Measurements from ENCODE around the gene AP3B2. TPM values are rescaled to one million over a fixed set of nuclear protein-coding genes. Genes with fewer than 3 reads are reported as not detected.

Gene AP3B2
- total and polyA plus RNA-seq, 2 donors (not counting 3 experiments of a cell fraction or from before 2014, with no cell fraction given), result not detected

GRCh38 chr15:82681371-82681770 is 28.3 kb downstream of the AP3B2 start:
- no peaks in the 10 kb centered on the region for H3K9me1 ChIP-seq (replicated peaks; ENCODE audit: control insufficient read depth, extremely low read depth, insufficient read depth, low read length)
- no peaks in the 10 kb centered on the region for H3K36me3 ChIP-seq (ENCODE audit: control insufficient read depth in 2 of 2, extremely low read depth in 1 of 2, insufficient read depth in 2 of 2, low read length in 2 of 2)
- dilution Hi-C loops (cut with MboI; ENCODE audit: extremely low pct_ligation_motif_present, low sequenced_read_pairs), result no loop called here
- intact Hi-C loops (cut with micrococcal nuclease), result no loop called here
- no peak overlapping the region for H3K27ac ChIP-seq (ENCODE audit: insufficient read depth, low read depth, low read length)
- TF ChIP-seq EZH2 (IDR thresholded peaks at IDR 0.05; ENCODE audit: borderline replicate concordance, low read depth, low read length, severe bottlenecking) (no peak), JUN (IDR thresholded peaks at IDR 0.05; ENCODE audit: borderline replicate concordance, insufficient read depth, insufficient read length, low read depth) (no peak), GATA2 (IDR thresholded peaks at IDR 0.05; ENCODE audit: insufficient read depth, insufficient read length, low read depth, low read length) (no peak), CTCF (IDR thresholded peaks at IDR 0.05; ENCODE audit: extremely low read depth in 1 of 2, insufficient read depth in 1 of 2, low read depth in 1 of 2, low read length in 2 of 2) (no peak), FOS (IDR thresholded peaks at IDR 0.05; ENCODE audit: borderline replicate concordance, insufficient read depth, low read length) (no peak)
- BruUV-seq (replicated peaks), result no TSS peak
- H3K9me3 ChIP-seq (replicated peaks; ENCODE audit: control insufficient read depth, insufficient read depth, low read length), result no peaks in the 10 kb centered on the region
- no peaks in the 10 kb centered on the region for H3K79me2 ChIP-seq (ENCODE audit: control insufficient read depth, insufficient read depth, low read length)
- FAIRE-seq (no peak), DNase-seq (ENCODE audit: low read depth, low spot score) (no peak)
- CTCF ChIA-PET, result interaction anchor here (1.3 kb wide), 1 partner anchor 29 kb away, joined by 4 read pairs; no protein-coding TSS in a partner anchor
- no peak overlapping the region for H3K4me2 ChIP-seq (ENCODE audit: insufficient read depth, low read length)
- no peaks in the 10 kb centered on the region for H3K4me1 ChIP-seq (ENCODE audit: control insufficient read depth, extremely low read depth, insufficient read depth, low read length)
- H2AFZ ChIP-seq (ENCODE audit: low read depth, low read length), result no peak overlapping the region
- H3K27me3 ChIP-seq (ENCODE audit: control insufficient read depth in 2 of 2, insufficient read depth in 2 of 2, low read length in 2 of 2), result peaks cover 7 to 9% of the 10 kb centered on the region in 2 experiments
- H4K20me1 ChIP-seq (replicated peaks; ENCODE audit: control insufficient read depth, extremely low read depth, insufficient read depth, low read length), result no peaks in the 10 kb centered on the region
- no peak overlapping the region for H3K9ac ChIP-seq (replicated peaks; ENCODE audit: extremely low read depth, insufficient read depth, low read length)
- POLR2A ChIA-PET, result no interaction called here
- H3K4me3 ChIP-seq (replicated peaks in 1 of 3; ENCODE audit: insufficient read depth in 1 of 3, low read depth in 1 of 3, low read length in 3 of 3), result no peak overlapping the region
